H1 (cell line): ENCODE measurements around the gene MED1. TPM values are rescaled to one million over a fixed set of nuclear protein-coding genes. Genes with fewer than 3 reads are reported as not detected.

Source experiments
- CTCF ChIA-PET: fragments of 300-600 bp; sonication (Branson Sonifier 250); formaldehyde crosslinking; loops from one replicate; lab custom pipeline; 2021; ENCODE audit not compliant: partially characterized antibody; lab: Charles Lee
- POLR2A ChIA-PET: fragments of 300-600 bp; sonication (Branson Sonifier 250); formaldehyde crosslinking; loops from one replicate; lab custom pipeline; 2021; ENCODE audit warnings: inconsistent platforms; ENCODE audit not compliant: partially characterized antibody; lab: Charles Lee
- DNase-seq, 2 experiments: peaks; one replicate each; pipeline versions ENCODE4 v3.0.0 to v3.0.0-alpha.2; 2010 to 2022; ENCODE audit warnings: low spot score in 2 of 2, low read depth in 1 of 2, mixed read lengths in 1 of 2
- FAIRE-seq: peaks from 2 replicates; lab custom pipeline; 2011; peaks lifted over from hg19 to GRCh38; lab: Jason Lieb, UNC
- H2AFZ ChIP-seq: 2 replicates; pipeline ENCODE4 v1.8.1; 2012; ENCODE audit warnings: low read length, inconsistent platforms
- H2AK5ac ChIP-seq: 2 replicates; pipeline ENCODE4 v1.6.1; 2013; ENCODE audit warnings: low read depth, low read length
- H2BK120ac ChIP-seq: replicated peaks from 2 replicates; pipeline ENCODE3; 2013; ENCODE audit warnings: low read depth, low read length, inconsistent platforms
- H2BK12ac ChIP-seq: 2 replicates; pipeline ENCODE4 v1.6.1; 2013; ENCODE audit warnings: low read depth, low read length
- H2BK15ac ChIP-seq: 2 replicates; pipeline ENCODE4 v1.6.1; 2013; ENCODE audit warnings: low read length
- H2BK20ac ChIP-seq: 2 replicates; pipeline ENCODE4 v1.6.1; 2013; ENCODE audit warnings: low read length
- H2BK5ac ChIP-seq: 2 replicates; pipeline ENCODE4 v1.6.1; 2013; ENCODE audit warnings: low read depth, low read length
- H3K14ac ChIP-seq: 2 replicates; pipeline ENCODE4 v1.6.1; 2013; ENCODE audit warnings: inconsistent platforms; ENCODE audit not compliant: insufficient read length
- H3K18ac ChIP-seq: 2 replicates; pipeline ENCODE4 v1.6.1; 2013; ENCODE audit warnings: low read length; ENCODE audit errors: extremely low read depth
- H3K23ac ChIP-seq: 2 replicates; pipeline ENCODE4 v1.6.1; 2013; ENCODE audit warnings: inconsistent platforms; ENCODE audit not compliant: insufficient read length
- H3K23me2 ChIP-seq: 2 replicates; pipeline ENCODE4 v1.6.1; 2013; ENCODE audit warnings: low read depth, low read length
- H3K27ac ChIP-seq: 2 replicates; pipeline ENCODE4 v1.6.1; 2011; ENCODE audit warnings: low read depth, low read length, inconsistent platforms
- H3K27me3 ChIP-seq, 4 experiments: replicated peaks in 1 of 4; 1 replicate in 1 of 4; 2 replicates in 3 of 4; pipeline versions ENCODE4 v1.6.1 to v1.8.1; 2011 to 2013; ENCODE audit warnings: low read length in 3 of 4, mild to moderate bottlenecking in 3 of 4, inconsistent platforms in 2 of 4, mixed read lengths in 2 of 4, moderate library complexity in 1 of 4; ENCODE audit not compliant: control insufficient read depth in 3 of 4, insufficient read depth in 3 of 4; ENCODE audit errors: extremely low read depth in 1 of 4
- H3K36me3 ChIP-seq, 4 experiments: 2 replicates each; pipeline versions ENCODE4 v1.6.1 to v1.8.1; 2011 to 2013; ENCODE audit warnings: mild to moderate bottlenecking in 4 of 4, low read length in 3 of 4, moderate library complexity in 2 of 4, control low read depth in 1 of 4, inconsistent platforms in 1 of 4; ENCODE audit not compliant: insufficient read depth in 4 of 4, control insufficient read depth in 2 of 4
- H3K4ac ChIP-seq: replicated peaks from 2 replicates; pipeline ENCODE3; 2013; ENCODE audit warnings: low read length, low read depth, mixed read lengths, inconsistent platforms; ENCODE audit not compliant: insufficient read length
- H3K4me1 ChIP-seq, 4 experiments: replicated peaks in 1 of 4; 1 replicate in 1 of 4; 2 replicates in 3 of 4; pipeline versions ENCODE4 v1.6.1 to v1.8.1; 2011 to 2013; ENCODE audit warnings: low read length in 3 of 4, inconsistent platforms in 2 of 4, mixed read lengths in 1 of 4; ENCODE audit not compliant: insufficient read depth in 4 of 4, control insufficient read depth in 3 of 4
- H3K4me2 ChIP-seq, 2 experiments: 2 replicates each; pipeline versions ENCODE4 v1.6.1 to v1.8.1; 2011 to 2013; ENCODE audit warnings: low read depth in 2 of 2, low read length in 2 of 2, control low read depth in 1 of 2, inconsistent platforms in 1 of 2, mild to moderate bottlenecking in 1 of 2; ENCODE audit not compliant: insufficient read depth in 1 of 2
- H3K4me3 ChIP-seq, 4 experiments: fragments of 200-600, 300-600 bp in 1 of 4; sonication (generic), shearing (Covaris generic), sonication (Bioruptor Twin) in 1 of 4; 2 replicates each; pipeline versions ENCODE4 v1.5.1 to v1.8.1; 2011 to 2016; ENCODE audit warnings: low read length in 4 of 4, low read depth in 3 of 4, control low read depth in 2 of 4, inconsistent platforms in 2 of 4, mild to moderate bottlenecking in 2 of 4, mixed read lengths in 1 of 4, moderate library complexity in 1 of 4; ENCODE audit not compliant: insufficient read depth in 2 of 4; ENCODE audit errors: extremely low read depth in 1 of 4
- H3K56ac ChIP-seq: replicated peaks from 2 replicates; pipeline ENCODE3; 2013; ENCODE audit warnings: low read depth, mild to moderate bottlenecking, mixed read lengths, low read length, inconsistent platforms; ENCODE audit not compliant: insufficient read length
- H3K79me1 ChIP-seq: 2 replicates; pipeline ENCODE4 v1.6.1; 2013; ENCODE audit warnings: low read depth, low read length, control low read depth
- H3K79me2 ChIP-seq, 2 experiments: 2 replicates each; pipeline versions ENCODE4 v1.6.1 to v1.8.1; 2012 to 2013; ENCODE audit warnings: low read length in 2 of 2, mild to moderate bottlenecking in 2 of 2, inconsistent platforms in 1 of 2; ENCODE audit not compliant: insufficient read depth in 2 of 2, control insufficient read depth in 1 of 2
- H3K9ac ChIP-seq, 4 experiments: replicated peaks in 1 of 4; 1 replicate in 1 of 4; 2 replicates in 3 of 4; pipeline versions ENCODE4 v1.6.1 to v1.8.1; 2011 to 2013; ENCODE audit warnings: low read depth in 3 of 4, low read length in 3 of 4, control low read depth in 2 of 4, mild to moderate bottlenecking in 2 of 4, moderate library complexity in 2 of 4, inconsistent platforms in 1 of 4; ENCODE audit errors: extremely low read depth in 1 of 4
- H3K9me3 ChIP-seq, 2 experiments: 2 replicates each; pipeline versions ENCODE4 v1.6.1 to v1.8.1; 2012 to 2013; ENCODE audit warnings: mild to moderate bottlenecking in 2 of 2, moderate library complexity in 2 of 2, control low read depth in 1 of 2, inconsistent platforms in 1 of 2, low read depth in 1 of 2, low read length in 1 of 2, mixed read lengths in 1 of 2; ENCODE audit not compliant: insufficient read depth in 2 of 2
- H4K20me1 ChIP-seq, 2 experiments: replicated peaks in 1 of 2; 2 replicates each; pipeline versions ENCODE3 to v1.8.1; 2011 to 2013; ENCODE audit warnings: inconsistent platforms in 2 of 2, low read length in 2 of 2, mild to moderate bottlenecking in 1 of 2; ENCODE audit not compliant: insufficient read depth in 2 of 2, control insufficient read depth in 1 of 2
- H4K5ac ChIP-seq: 2 replicates; pipeline ENCODE4 v1.6.1; 2013; ENCODE audit warnings: low read length, low read depth, mixed read lengths, inconsistent platforms; ENCODE audit not compliant: insufficient read length
- H4K8ac ChIP-seq: 2 replicates; pipeline ENCODE4 v1.8.0; 2013; ENCODE audit warnings: mild to moderate bottlenecking, moderate library complexity, low read length, inconsistent platforms; ENCODE audit not compliant: insufficient read depth; ENCODE audit errors: extremely low read depth
- H4K91ac ChIP-seq: replicated peaks from 2 replicates; pipeline ENCODE3; 2013; ENCODE audit warnings: low read length, mixed read lengths, inconsistent platforms; ENCODE audit not compliant: insufficient read length
- GTF2F1 ChIP-seq: IDR thresholded peaks from 2 replicates; pipeline ENCODE4 v1.6.1; 2012; ENCODE audit warnings: low read depth, low read length, improper control_type of control experiment, borderline replicate concordance
- MAFK ChIP-seq: IDR thresholded peaks from 2 replicates; pipeline ENCODE4 v1.6.1; 2012; ENCODE audit warnings: low read depth, mild to moderate bottlenecking, improper control_type of control experiment, low read length
- NRF1 ChIP-seq: IDR thresholded peaks from 2 replicates; pipeline ENCODE4 v1.6.1; 2011; ENCODE audit warnings: mild to moderate bottlenecking, low read depth, low read length, improper control_type of control experiment
- RFX5 ChIP-seq: IDR thresholded peaks from 2 replicates; pipeline ENCODE4 v1.6.1; 2011; ENCODE audit warnings: low read depth, low read length, improper control_type of control experiment, borderline replicate concordance
- RNF2 ChIP-seq: fragments of 200-900, 300-1000 bp; sonication (generic); IDR thresholded peaks from 2 replicates; pipeline ENCODE4 v1.7.1; 2016; ENCODE audit warnings: borderline replicate concordance, low read depth, mild to moderate bottlenecking, antibody characterized with exemption, low read length; ENCODE audit not compliant: poor library complexity, severe bottlenecking; ENCODE audit errors: missing control alignments
- RXRA ChIP-seq: IDR thresholded peaks from 2 replicates; pipeline ENCODE4 v1.6.1; 2011; ENCODE audit warnings: low read depth, mild to moderate bottlenecking, low read length, moderate library complexity; ENCODE audit not compliant: insufficient read depth
- TBP ChIP-seq: IDR thresholded peaks from 2 replicates; pipeline ENCODE4 v1.6.1; 2011; ENCODE audit warnings: low read depth, low read length, improper control_type of control experiment
- WGBS, 2 experiments: shearing (Covaris generic) in 1 of 2; methylation state at CpG; one replicate each; pipeline versions ENCODE4 v1.1.6 to v1.1.7; 2013 to 2015; ENCODE audit warnings: low lambda C conversion rate in 2 of 2, mixed read lengths in 2 of 2, inconsistent platforms in 1 of 2, low coverage in 1 of 2, missing lambda C conversion rate in 1 of 2; ENCODE audit not compliant: insufficient replicate concordance in 2 of 2, insufficient coverage in 1 of 2, insufficient read length in 1 of 2; ENCODE audit errors: extremely low coverage in 1 of 2, missing lambda C conversion rate in 1 of 2; 5-methylcytosine and 5-hydroxymethylcytosine counted together
- polyA plus RNA-seq, 7 experiments: library from polyadenylated mRNA; depleted of rRNA in 3 of 7; stranded (reverse) in 5 of 7; unstranded in 2 of 7; fragments of >200 nt in 5 of 7; fragments of 200-250 nt in 2 of 7; gene quantifications; 1 replicate in 5 of 7; 2 replicates in 1 of 7; 4 replicates in 1 of 7; pipeline versions ENCODE4 v1.2.1 to v1.2.3, GENCODE V29; 2011 to 2013; ENCODE audit warnings: missing spikeins in 2 of 7, mixed read lengths in 2 of 7
- total RNA-seq: library from RNA; stranded (reverse); fragmentation: NEBNext Ultra II Directional; extraction: Animal tissue kit (Norgen Biotek cat#: 25700); gene quantifications from 2 replicates; pipeline ENCODE4 v1.2.1, GENCODE V29; 2021
- TF ChIP-seq, protein P1 (sequence below): IDR thresholded peaks from 2 replicates; pipeline ENCODE4 v1.6.1; 2011; ENCODE audit warnings: low read depth, mild to moderate bottlenecking, low read length; ENCODE audit not compliant: insufficient read depth

MED1 gene
- total and polyA plus RNA-seq, 2 of the 8 experiments (the other 6 are each of a cell fraction or from before 2014, with no cell fraction given): 24.7 to 56.5 TPM

DNA sequence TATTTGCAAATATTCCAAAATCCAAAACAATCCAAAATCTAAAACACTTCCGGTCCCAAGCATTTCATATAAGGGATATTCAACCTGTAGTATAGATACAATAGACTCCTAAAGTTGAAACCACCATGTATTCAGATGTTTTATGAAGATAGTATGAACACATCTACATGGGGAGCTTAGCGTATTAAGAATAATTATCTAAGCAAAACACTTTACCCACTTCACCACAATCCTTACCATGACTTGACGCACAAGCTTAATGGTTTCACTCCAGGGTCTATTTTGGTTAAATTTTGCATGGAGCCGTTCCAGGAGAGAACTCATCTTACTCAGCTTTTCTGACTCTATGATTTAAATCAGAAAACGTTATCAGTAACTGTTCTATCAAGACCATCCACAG lies 3.5 kb downstream of the MED1 start:
- CTCF ChIA-PET: interaction anchor here (0.7 to 0.8 kb wide), 2 partner anchors 75 to 271 kb away, joined by 3 read pairs; no protein-coding TSS in a partner anchor
- TF ChIP-seq, protein P1, sequence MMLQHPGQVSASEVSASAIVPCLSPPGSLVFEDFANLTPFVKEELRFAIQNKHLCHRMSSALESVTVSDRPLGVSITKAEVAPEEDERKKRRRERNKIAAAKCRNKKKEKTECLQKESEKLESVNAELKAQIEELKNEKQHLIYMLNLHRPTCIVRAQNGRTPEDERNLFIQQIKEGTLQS: no peak
- TF ChIP-seq MAFK: no peak
- no peak for TF ChIP-seq RNF2
- TF ChIP-seq RXRA: no peak
- no peak for TF ChIP-seq GTF2F1
- TF ChIP-seq RFX5: no peak
- TF ChIP-seq TBP: no peak
- TF ChIP-seq NRF1: no peak
- H2BK20ac ChIP-seq: no peak overlapping the region
- no peak overlapping the region for H3K9ac ChIP-seq
- POLR2A ChIA-PET: interaction anchor here (10.2 kb wide), 1 partner anchor 15 kb away, joined by 167 read pairs; the partner anchor contains the start of gene CDK12
- H3K4me3 ChIP-seq: no peak overlapping the region
- H3K14ac ChIP-seq: no peak overlapping the region
- no peak overlapping the region for H2BK5ac ChIP-seq
- H3K23ac ChIP-seq: no peak overlapping the region
- no peak overlapping the region for H3K4ac ChIP-seq
- H3K56ac ChIP-seq: no peak overlapping the region
- no peak overlapping the region for H2BK12ac ChIP-seq
- no peak overlapping the region for H4K91ac ChIP-seq
- H4K8ac ChIP-seq: no peak overlapping the region
- H2BK15ac ChIP-seq: no peak overlapping the region
- no peak overlapping the region for H2AFZ ChIP-seq
- peaks cover 18 to 40% of the 10 kb centered on the region in 2 experiments for H3K79me2 ChIP-seq
- DNase-seq: no peak
- no peak overlapping the region for H3K4me2 ChIP-seq
- peaks cover 3 to 47% (median 18%) of the 10 kb centered on the region in 4 experiments for H3K36me3 ChIP-seq
- FAIRE-seq: no peak
- H3K18ac ChIP-seq: no peak overlapping the region
- H2BK120ac ChIP-seq: no peak overlapping the region
- H4K5ac ChIP-seq: no peak overlapping the region
- 94% methylated on average over 5 of the region's 5 CpGs; no CpG with 5 or more reads in 1 of the 2 experiments for WGBS, 2 experiments
- H3K27me3 ChIP-seq: no peaks in the 10 kb centered on the region
- H3K9me3 ChIP-seq: no peaks in the 10 kb centered on the region
- peaks cover 6% of the 10 kb centered on the region; the same call in 1 of the 2 replicates for H3K23me2 ChIP-seq
- no peak overlapping the region for H2AK5ac ChIP-seq
- H4K20me1 ChIP-seq: peaks cover 0 to 2% of the 10 kb centered on the region in 2 experiments
- H3K79me1 ChIP-seq: peaks cover 3% of the 10 kb centered on the region; the same call in 1 of the 2 replicates
- H3K27ac ChIP-seq: no peak overlapping the region
- no peaks in the 10 kb centered on the region; a peak in 1 of 7 replicates for H3K4me1 ChIP-seq
